Neural cell (in vitro differentiated cells): ENCODE data around the gene HELZ2.

Experiments
- CTCF ChIP-seq: fragments of 450-650 bp; IDR thresholded peaks from 2 replicates; pipeline ENCODE4 v1.5.1; 2014; ENCODE audit warnings: antibody characterized with exemption, mild to moderate bottlenecking, moderate library complexity; ENCODE audit not compliant: poor library complexity, severe bottlenecking
- EP300 ChIP-seq: fragments of 450-650 bp; conservative IDR thresholded peaks from 2 replicates; pipeline ENCODE4 v1.6.1; 2014; ENCODE audit warnings: antibody characterized with exemption, mild to moderate bottlenecking, moderate library complexity; ENCODE audit not compliant: poor library complexity, severe bottlenecking
- EZH2 ChIP-seq: fragments of 200-600, 300-800 bp; shearing (Covaris generic), sonication (generic); IDR thresholded peaks from 2 replicates; pipeline ENCODE4 v1.6.1; 2014; ENCODE audit warnings: antibody characterized with exemption, low read length, borderline replicate concordance, mild to moderate bottlenecking; ENCODE audit not compliant: insufficient read depth, poor library complexity, severe bottlenecking
- MXI1 ChIP-seq: fragments of 450-650 bp; conservative IDR thresholded peaks from 2 replicates; pipeline ENCODE4 v1.6.1; 2014; ENCODE audit warnings: antibody characterized with exemption, mild to moderate bottlenecking; ENCODE audit not compliant: poor library complexity, severe bottlenecking
- POLR2AphosphoS5 ChIP-seq: IDR thresholded peaks from 2 replicates; pipeline ENCODE4 v1.6.1; 2012
- RAD21 ChIP-seq: fragments of 450-650 bp; conservative IDR thresholded peaks from 2 replicates; pipeline ENCODE4 v1.6.1; 2014; ENCODE audit warnings: antibody characterized with exemption, mild to moderate bottlenecking, moderate library complexity
- TAF1 ChIP-seq: IDR thresholded peaks from 2 replicates; pipeline ENCODE4 v1.6.1; 2012; ENCODE audit warnings: low read depth

GRCh38 chr20:63617876-63618265 lies 43.8 kb upstream of the HELZ2 start:
- no peak for TF ChIP-seq CTCF
- TF ChIP-seq EZH2 = no peak
- TF ChIP-seq POLR2AphosphoS5 = no peak
- TF ChIP-seq RAD21 = no peak
- TF ChIP-seq TAF1 = no peak
- TF ChIP-seq MXI1 = no peak
- TF ChIP-seq EP300 = no peak
